Lower lobe of right lung (tissue), 2 donors: ENCODE results near the gene EHHADH. TPM values are rescaled to one million over a fixed set of nuclear protein-coding genes. Genes with fewer than 3 reads are reported as not detected.
"Not testable (repeated sequence)": the region's sequence is repeated elsewhere in the genome, so short reads cannot be mapped to it uniquely, and the experiment has no call there.

Source experiments
- ATAC-seq, 2 donors: fragments of 200-7000 bp; cut with Tn5 transposase; one replicate each; pipeline ENCODE4 v1.9.1; 2020 to 2022; ENCODE audit warnings: mild to moderate bottlenecking in 2 of 2, moderate library complexity in 2 of 2
- DNase-seq: peaks from one replicate; pipeline ENCODE4 v3.0.0-alpha.2; 2020
- H3K27ac ChIP-seq: fragments of 200-600 bp; one replicate; pipeline ENCODE4 v1.8.0; 2022
- H3K27me3 ChIP-seq: fragments of 200-600 bp; one replicate; pipeline ENCODE4 v1.8.0; 2022; ENCODE audit warnings: low read depth
- H3K36me3 ChIP-seq: fragments of 200-600 bp; one replicate; pipeline ENCODE4 v1.8.0; 2022; ENCODE audit warnings: mild to moderate bottlenecking
- H3K4me1 ChIP-seq: fragments of 200-600 bp; one replicate; pipeline ENCODE4 v1.8.0; 2022
- H3K4me3 ChIP-seq: fragments of 200-600 bp; one replicate; pipeline ENCODE4 v1.8.0; 2022; ENCODE audit warnings: mild to moderate bottlenecking
- H3K9me3 ChIP-seq: fragments of 200-600 bp; one replicate; pipeline ENCODE4 v1.8.0; 2022
- intact Hi-C: fragments of 100-400 bp; cut with DNase I; formaldehyde crosslinking; loops from one replicate; pipeline ENCODE4 v1.11.0; 2022
- total RNA-seq: library from RNA; stranded (reverse); fragmentation: NEBNext Ultra II Directional; extraction: Animal tissue kit (Norgen Biotek cat#: 25700); gene quantifications from one replicate; pipeline ENCODE4 v1.2.1, GENCODE V29; 2021
- TF ChIP-seq, protein P1 (sequence below): fragments of 200-600 bp; IDR thresholded peaks from one replicate; pipeline ENCODE4 v1.8.0; 2022; ENCODE audit warnings: antibody characterized with exemption, mild to moderate bottlenecking
- donor health status: DM: no; HTN: yes; CAD: no; lungs with severe emphysema.

The EHHADH gene
- total RNA-seq, 1 donor from 2014 or later: 11.5 TPM

DNA sequence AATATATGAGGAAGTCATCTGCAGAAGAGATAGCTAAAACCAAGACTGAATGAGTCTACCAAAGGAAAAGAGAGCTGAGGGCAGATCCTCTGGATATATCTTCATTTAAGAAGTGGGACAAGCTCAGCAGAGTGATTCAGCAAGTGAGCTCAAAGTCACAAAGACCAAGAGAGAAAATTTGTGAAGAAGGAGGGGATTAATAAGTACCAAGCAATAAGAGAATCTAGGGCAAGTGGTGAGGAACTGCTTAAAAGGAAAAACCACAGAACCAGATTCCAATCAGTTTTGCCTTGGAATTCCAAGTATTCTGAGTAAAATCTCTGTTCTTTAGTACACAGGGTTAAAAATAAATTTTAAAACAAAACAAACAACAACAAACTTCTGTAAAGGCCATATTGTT is 3.6 kb downstream of the EHHADH start:
- Histone ChIP-seq H3K27ac (no peak overlapping the region), H3K4me3 (no peak overlapping the region), H3K9me3 (no peaks in the 10 kb centered on the region), H3K4me1 (no peaks in the 10 kb centered on the region), H3K36me3 (no peaks in the 10 kb centered on the region), H3K27me3 (no peaks in the 10 kb centered on the region)
- intact Hi-C loops: no loop called here
- TF ChIP-seq, protein P1, sequence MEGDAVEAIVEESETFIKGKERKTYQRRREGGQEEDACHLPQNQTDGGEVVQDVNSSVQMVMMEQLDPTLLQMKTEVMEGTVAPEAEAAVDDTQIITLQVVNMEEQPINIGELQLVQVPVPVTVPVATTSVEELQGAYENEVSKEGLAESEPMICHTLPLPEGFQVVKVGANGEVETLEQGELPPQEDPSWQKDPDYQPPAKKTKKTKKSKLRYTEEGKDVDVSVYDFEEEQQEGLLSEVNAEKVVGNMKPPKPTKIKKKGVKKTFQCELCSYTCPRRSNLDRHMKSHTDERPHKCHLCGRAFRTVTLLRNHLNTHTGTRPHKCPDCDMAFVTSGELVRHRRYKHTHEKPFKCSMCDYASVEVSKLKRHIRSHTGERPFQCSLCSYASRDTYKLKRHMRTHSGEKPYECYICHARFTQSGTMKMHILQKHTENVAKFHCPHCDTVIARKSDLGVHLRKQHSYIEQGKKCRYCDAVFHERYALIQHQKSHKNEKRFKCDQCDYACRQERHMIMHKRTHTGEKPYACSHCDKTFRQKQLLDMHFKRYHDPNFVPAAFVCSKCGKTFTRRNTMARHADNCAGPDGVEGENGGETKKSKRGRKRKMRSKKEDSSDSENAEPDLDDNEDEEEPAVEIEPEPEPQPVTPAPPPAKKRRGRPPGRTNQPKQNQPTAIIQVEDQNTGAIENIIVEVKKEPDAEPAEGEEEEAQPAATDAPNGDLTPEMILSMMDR: no peak
- DNase-seq (no peak), ATAC-seq (no peak)

DNA sequence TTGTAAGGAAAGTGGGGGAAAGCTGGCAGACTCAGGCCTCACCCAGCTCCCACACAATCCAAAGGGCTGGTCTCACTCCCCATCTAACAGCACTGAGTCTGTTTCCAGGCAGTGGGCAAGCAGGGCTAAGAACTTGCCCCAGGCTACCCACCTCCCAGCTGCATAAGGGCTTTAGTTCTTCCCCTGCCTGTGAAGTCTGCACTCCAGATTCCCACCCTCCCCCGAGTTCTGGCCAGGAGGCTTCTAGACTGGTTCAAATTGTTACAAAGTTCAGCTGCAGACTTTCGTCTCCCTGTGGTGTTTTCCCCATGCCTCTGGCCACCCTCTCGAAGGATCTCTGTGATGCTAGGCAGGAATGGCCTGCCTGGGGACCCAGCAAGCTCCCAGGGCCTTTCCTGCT is 11.2 kb downstream of the EHHADH start:
- Histone ChIP-seq H3K27ac (no peak overlapping the region), H3K27me3 (no peaks in the 10 kb centered on the region), H3K36me3 (no peaks in the 10 kb centered on the region), H3K9me3 (peaks cover 21% of the 10 kb centered on the region), H3K4me1 (no peaks in the 10 kb centered on the region), H3K4me3 (no peak overlapping the region)
- TF ChIP-seq, protein P1: no peak
- DNase-seq (no peak), ATAC-seq (no peak)
- intact Hi-C loops: no loop called here

DNA sequence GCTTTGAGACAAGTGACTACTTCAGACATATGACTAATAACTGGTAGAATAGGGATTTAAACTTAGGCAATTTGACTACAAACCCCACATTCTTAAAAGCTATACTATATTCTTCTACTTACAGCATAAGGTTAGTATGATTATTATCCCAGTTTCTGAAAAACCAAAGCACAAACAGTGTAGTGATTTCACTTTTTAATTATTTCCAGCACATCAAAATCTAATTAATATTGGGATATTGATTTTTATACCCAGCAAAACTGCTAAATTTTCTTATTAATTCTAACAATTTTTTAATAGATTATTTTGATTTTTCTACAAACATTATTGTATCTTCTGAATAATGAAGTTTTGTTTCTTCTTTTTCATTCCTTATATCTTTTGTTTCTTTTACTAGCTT is 16.9 kb downstream of the EHHADH start:
- no peak overlapping the region for H3K27ac ChIP-seq
- ATAC-seq: no peak
- H3K4me1 ChIP-seq: no peaks in the 10 kb centered on the region
- peaks cover 7% of the 10 kb centered on the region for H3K36me3 ChIP-seq
- no peak overlapping the region for H3K4me3 ChIP-seq
- DNase-seq: no peak
- H3K27me3 ChIP-seq: no peaks in the 10 kb centered on the region
- TF ChIP-seq, protein P1: no peak
- intact Hi-C loops: no loop called here
- peaks cover 40% of the 10 kb centered on the region for H3K9me3 ChIP-seq

DNA sequence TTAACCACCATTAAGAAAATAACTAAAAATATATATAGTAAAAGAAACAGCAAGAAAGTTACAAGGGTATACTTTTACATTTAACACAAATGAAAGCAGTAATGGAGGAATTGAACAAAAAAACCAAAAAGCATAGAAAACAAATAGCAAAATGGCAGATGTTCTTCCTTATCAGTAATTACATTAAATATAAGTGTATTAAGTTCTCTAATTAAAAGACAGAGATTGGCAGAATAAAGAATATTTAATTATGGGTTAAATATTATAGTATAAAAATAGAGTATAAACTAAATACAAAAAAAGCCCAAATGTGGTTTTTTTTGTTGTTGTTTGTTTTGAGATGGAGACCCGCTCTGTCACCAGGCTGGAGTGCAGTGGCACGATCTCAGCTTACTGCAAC is 20.5 kb downstream of the EHHADH start:
- Histone ChIP-seq H3K27ac (no peak overlapping the region), H3K4me3 (no peak overlapping the region), H3K4me1 (no peaks in the 10 kb centered on the region), H3K36me3 (peaks cover 13% of the 10 kb centered on the region), H3K27me3 (no peaks in the 10 kb centered on the region), H3K9me3 (peaks cover 32% of the 10 kb centered on the region)
- TF ChIP-seq, protein P1: no peak
- DNase-seq (no peak), ATAC-seq (no peak)
- intact Hi-C loops: no loop called here

DNA sequence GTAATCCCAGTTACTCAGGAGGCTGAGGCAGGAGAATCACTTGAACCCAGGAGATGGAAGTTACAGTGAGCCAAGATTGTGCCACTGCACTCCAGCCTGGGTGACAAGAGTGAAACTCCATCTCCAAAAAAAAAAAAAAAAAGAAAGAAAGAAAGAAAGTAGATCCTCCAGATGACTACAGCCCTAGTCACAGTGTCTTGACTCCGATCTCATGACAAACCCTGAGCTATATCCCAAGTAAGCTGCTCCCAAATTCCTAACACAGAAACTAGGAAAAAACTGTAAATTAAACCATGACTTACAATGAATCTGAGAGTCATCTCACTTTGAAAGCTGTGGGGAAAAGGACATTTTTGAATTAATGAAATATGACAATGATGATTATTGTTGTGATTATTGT is 27.3 kb downstream of the EHHADH start:
- H3K36me3 ChIP-seq, intact Hi-C loops, H3K27me3 ChIP-seq, H3K4me1 ChIP-seq, ATAC-seq, H3K9me3 ChIP-seq, H3K27ac ChIP-seq, DNase-seq, H3K4me3 ChIP-seq: not testable (repeated sequence)

DNA sequence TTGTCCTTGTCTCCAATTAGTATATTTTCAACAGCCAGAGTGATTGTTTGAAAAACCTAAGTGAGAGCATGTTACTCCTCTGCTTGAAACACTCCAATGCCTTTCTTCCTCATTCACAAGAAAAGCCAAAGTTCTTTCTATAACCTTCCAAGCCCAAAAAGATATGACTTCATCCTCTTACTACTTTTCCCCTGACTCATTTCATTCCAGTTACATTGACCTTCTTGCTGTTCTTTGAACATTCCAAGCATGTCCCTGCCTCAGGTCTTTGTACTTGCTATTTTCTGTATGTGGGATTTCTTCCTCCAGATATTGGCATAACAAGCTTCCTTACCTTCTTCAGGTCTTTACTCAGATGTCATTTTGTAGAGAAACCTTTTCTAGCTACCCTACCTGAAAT is 28.3 kb downstream of the EHHADH start:
- no peak for ATAC-seq
- H3K4me3 ChIP-seq: no peak overlapping the region
- peaks cover 7% of the 10 kb centered on the region for H3K36me3 ChIP-seq
- H3K4me1 ChIP-seq: no peaks in the 10 kb centered on the region
- no peaks in the 10 kb centered on the region for H3K9me3 ChIP-seq
- TF ChIP-seq, protein P1: no peak
- DNase-seq: no peak
- H3K27ac ChIP-seq: no peak overlapping the region
- H3K27me3 ChIP-seq: no peaks in the 10 kb centered on the region
- intact Hi-C loops: no loop called here
